NCI-H1930 (cell line): ENCODE data around the gene NRTN.
"Not testable (repeated sequence)": the region's sequence is repeated elsewhere in the genome, so short reads cannot be mapped to it uniquely, and the experiment has no call there.

Source experiments
- DNase-seq, 2 experiments: peaks; one replicate each; lab custom pipeline; 2025; lab: John Stamatoyannopoulos, UW

NRTN gene

GRCh38 chr19:5838353-5839064 is 33.6 kb downstream of the NRTN start:
- no peak for DNase-seq

- DNase-seq: no peak
Measured at GRCh38 chr19:5839065-5840017, 34.5 kb downstream of the NRTN start, which contains the start of gene FUT6. FUT6 (minus strand) TSS chr19:5839702; CDS start chr19:5832567, 7,135 bp downstream.

- DNase-seq: not testable (repeated sequence)
Measured at GRCh38 chr19:5841735-5842111, 36.9 kb downstream of the NRTN start.

GRCh38 chr19:5843295-5843927 is 38.5 kb downstream of the NRTN start:
- DNase-seq: no peak

GRCh38 chr19:5844456-5845433 is 39.9 kb downstream of the NRTN start:
- no peak for DNase-seq

GRCh38 chr19:5847846-5848245 is 43.0 kb downstream of the NRTN start:
- DNase-seq: not testable (repeated sequence)

GRCh38 chr19:5848621-5849020 is 43.8 kb downstream of the NRTN start:
- DNase-seq: not testable (repeated sequence)

GRCh38 chr19:5850189-5850588 is 45.3 kb downstream of the NRTN start:
- no peak for DNase-seq

- DNase-seq: no peak
Measured at GRCh38 chr19:5850743-5851293, 46.0 kb downstream of the NRTN start.

GRCh38 chr19:5851302-5851701 is 46.4 kb downstream of the NRTN start, which contains the start of gene FUT3:
FUT3 (minus strand) TSS chr19:5851449.
- no peak for DNase-seq

- not testable (repeated sequence) for DNase-seq
Measured at GRCh38 chr19:5854121-5854520, 49.3 kb downstream of the NRTN start.

GRCh38 chr19:5855151-5855550 is 50.3 kb downstream of the NRTN start:
- DNase-seq: not testable (repeated sequence)

GRCh38 chr19:5857203-5858081 is 52.6 kb downstream of the NRTN start:
- no peak for DNase-seq

- no peak for DNase-seq
Measured at GRCh38 chr19:5863030-5863665, 58.3 kb downstream of the NRTN start.

- DNase-seq: no peak
Measured at GRCh38 chr19:5864013-5864720, 59.3 kb downstream of the NRTN start.

GRCh38 chr19:5864725-5865486 is 60.0 kb downstream of the NRTN start:
- no peak for DNase-seq

GRCh38 chr19:5865772-5866171 is 60.9 kb downstream of the NRTN start:
- DNase-seq: no peak
